SU-DHL-6 (cell line): ENCODE results near the gene DLX4.

ENCODE experiments used
- H2AFZ ChIP-seq: fragments of 200-600 bp; sonication (generic); 2 replicates; pipeline ENCODE4 v1.6.1; 2014; ENCODE audit warnings: low read depth, mild to moderate bottlenecking, moderate library complexity, mixed read lengths, antibody characterized with exemption, low read length; ENCODE audit not compliant: severe bottlenecking
- H3F3A ChIP-seq: fragments of 200-600 bp; shearing (Covaris generic); 2 replicates; pipeline ENCODE4 v1.6.0; 2016; ENCODE audit warnings: antibody characterized with exemption, mild to moderate bottlenecking; ENCODE audit not compliant: insufficient read depth
- H3K27ac ChIP-seq: fragments of 200-600 bp; sonication (generic); 2 replicates; pipeline ENCODE4 v1.5.1; 2016; ENCODE audit warnings: low read depth, mild to moderate bottlenecking, low read length, moderate library complexity, mixed read lengths
- H3K27me3 ChIP-seq: fragments of 200-600 bp; sonication (generic), shearing (Covaris generic); 2 replicates; pipeline ENCODE4 v1.6.0; 2014; ENCODE audit warnings: mild to moderate bottlenecking, low read length
- H3K36me3 ChIP-seq: fragments of 200-600 bp; sonication (generic); 2 replicates; pipeline ENCODE4 v1.6.1; 2014; ENCODE audit warnings: mild to moderate bottlenecking, low read length, mixed read lengths
- H3K4me2 ChIP-seq: fragments of 300-600, 200-600 bp; shearing (Covaris generic), sonication (generic); 2 replicates; pipeline ENCODE4 v1.6.0; 2014; ENCODE audit warnings: low read length, low read depth, mild to moderate bottlenecking; ENCODE audit not compliant: poor library complexity, severe bottlenecking
- H3K4me3 ChIP-seq: fragments of 200-600 bp; sonication (generic); 2 replicates; pipeline ENCODE4 v1.5.1; 2014; ENCODE audit warnings: antibody characterized with exemption, low read length, mild to moderate bottlenecking, mixed read lengths; ENCODE audit not compliant: insufficient read depth, poor library complexity, severe bottlenecking
- H3K79me2 ChIP-seq: fragments of 200-600 bp; sonication (generic); 2 replicates; pipeline ENCODE4 v1.6.1; 2014; ENCODE audit warnings: mild to moderate bottlenecking, low read length, moderate library complexity; ENCODE audit not compliant: insufficient read depth
- H3K9ac ChIP-seq: fragments of 200-600 bp; sonication (generic); 2 replicates; pipeline ENCODE4 v1.7.0; 2014; ENCODE audit warnings: mild to moderate bottlenecking, low read length
- H3K9me2 ChIP-seq: fragments of 200-600 bp; sonication (generic); replicated peaks from 2 replicates; pipeline ENCODE4 v1.6.1; 2014; ENCODE audit warnings: low read length; ENCODE audit not compliant: insufficient read depth
- H3K9me3 ChIP-seq: fragments of 200-600 bp; sonication (generic); 2 replicates; pipeline ENCODE4 v1.6.1; 2014; ENCODE audit warnings: low read length, mixed read lengths; ENCODE audit not compliant: insufficient read depth
- H4K20me1 ChIP-seq: fragments of 200-600 bp; sonication (generic); 2 replicates; pipeline ENCODE4 v1.6.1; 2014; ENCODE audit warnings: low read depth, mild to moderate bottlenecking, antibody characterized with exemption, low read length, moderate library complexity, mixed read lengths
- EZH2phosphoT487 ChIP-seq: fragments of 200-600 bp; sonication (generic), shearing (Covaris generic); conservative IDR thresholded peaks from 2 replicates; pipeline ENCODE4 v1.6.1; 2018; ENCODE audit warnings: mild to moderate bottlenecking, antibody characterized with exemption, low read length, moderate library complexity, mixed read lengths
- TF ChIP-seq, protein P1 (sequence below): fragments of 200-600 bp; sonication (generic); IDR thresholded peaks from one replicate; pipeline ENCODE4 v1.5.1; 2017; ENCODE audit warnings: antibody characterized with exemption, mild to moderate bottlenecking, low read length, moderate library complexity; ENCODE audit not compliant: insufficient read depth, poor library complexity, severe bottlenecking

DLX4 gene

DNA sequence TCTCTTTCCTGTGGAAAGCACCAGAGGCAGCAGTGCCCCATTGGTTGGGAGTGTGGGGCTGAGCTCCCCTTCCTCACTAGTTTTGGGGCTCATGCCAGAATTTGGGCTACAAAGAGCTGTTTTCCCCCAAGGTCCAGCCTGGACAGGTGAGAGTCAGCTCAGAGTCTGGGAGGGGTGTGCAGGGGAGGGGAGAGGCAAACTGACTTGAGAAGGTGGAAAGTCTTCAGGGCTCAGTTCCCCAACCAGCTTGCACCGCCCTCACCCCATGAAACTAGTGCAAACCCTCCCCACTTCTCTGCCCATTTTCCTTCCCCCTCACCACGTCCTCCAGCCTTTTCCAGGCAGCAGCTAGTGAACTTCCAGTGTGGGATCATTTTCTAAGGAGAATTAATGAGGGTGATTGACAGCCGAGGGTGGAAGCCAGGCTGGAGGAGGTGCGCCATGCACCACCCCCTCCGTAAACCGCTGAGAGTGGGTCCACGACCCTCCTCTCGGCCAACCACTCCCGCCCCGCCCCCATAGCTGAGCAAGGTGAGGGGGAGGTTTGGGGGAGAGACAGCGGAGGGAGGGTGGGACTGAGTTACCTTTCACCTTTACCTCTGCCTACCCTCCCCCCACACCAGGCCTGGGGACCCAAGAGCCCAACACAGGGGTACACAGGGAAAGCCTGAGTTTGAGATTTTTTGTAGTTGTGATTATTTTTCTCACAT, 6.2 kb upstream of the DLX4 start:
- H3K79me2 ChIP-seq: no peaks in the 10 kb centered on the region
- no peak overlapping the region for H2AFZ ChIP-seq
- H3K36me3 ChIP-seq: no peaks in the 10 kb centered on the region
- no peaks in the 10 kb centered on the region for H3K9me3 ChIP-seq
- H3K4me2 ChIP-seq: no peak overlapping the region
- no peaks in the 10 kb centered on the region for H3K27me3 ChIP-seq
- no peaks in the 10 kb centered on the region for H3K9me2 ChIP-seq
- no peak overlapping the region for H3K27ac ChIP-seq
- H4K20me1 ChIP-seq: no peaks in the 10 kb centered on the region
- H3F3A ChIP-seq: 0 out of 2 replicates have a peak, but pooled peaks cover under 1% of the 10 kb centered on the region
- TF ChIP-seq, protein P1, sequence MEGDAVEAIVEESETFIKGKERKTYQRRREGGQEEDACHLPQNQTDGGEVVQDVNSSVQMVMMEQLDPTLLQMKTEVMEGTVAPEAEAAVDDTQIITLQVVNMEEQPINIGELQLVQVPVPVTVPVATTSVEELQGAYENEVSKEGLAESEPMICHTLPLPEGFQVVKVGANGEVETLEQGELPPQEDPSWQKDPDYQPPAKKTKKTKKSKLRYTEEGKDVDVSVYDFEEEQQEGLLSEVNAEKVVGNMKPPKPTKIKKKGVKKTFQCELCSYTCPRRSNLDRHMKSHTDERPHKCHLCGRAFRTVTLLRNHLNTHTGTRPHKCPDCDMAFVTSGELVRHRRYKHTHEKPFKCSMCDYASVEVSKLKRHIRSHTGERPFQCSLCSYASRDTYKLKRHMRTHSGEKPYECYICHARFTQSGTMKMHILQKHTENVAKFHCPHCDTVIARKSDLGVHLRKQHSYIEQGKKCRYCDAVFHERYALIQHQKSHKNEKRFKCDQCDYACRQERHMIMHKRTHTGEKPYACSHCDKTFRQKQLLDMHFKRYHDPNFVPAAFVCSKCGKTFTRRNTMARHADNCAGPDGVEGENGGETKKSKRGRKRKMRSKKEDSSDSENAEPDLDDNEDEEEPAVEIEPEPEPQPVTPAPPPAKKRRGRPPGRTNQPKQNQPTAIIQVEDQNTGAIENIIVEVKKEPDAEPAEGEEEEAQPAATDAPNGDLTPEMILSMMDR: no peak
- TF ChIP-seq EZH2phosphoT487: no peak
- H3K4me3 ChIP-seq: no peak overlapping the region
- no peak overlapping the region for H3K9ac ChIP-seq

- Histone ChIP-seq H4K20me1 (no peaks in the 10 kb centered on the region), H3K9ac (no peak overlapping the region), H3K27ac (no peak overlapping the region), H3K9me3 (no peaks in the 10 kb centered on the region), H3K79me2 (no peaks in the 10 kb centered on the region), H3K36me3 (no peaks in the 10 kb centered on the region), H3K27me3 (no peaks in the 10 kb centered on the region), H3K9me2 (no peaks in the 10 kb centered on the region), H3F3A (0 out of 2 replicates have a peak, but pooled peaks cover 3% of the 10 kb centered on the region), H2AFZ (no peak overlapping the region), H3K4me3 (no peak overlapping the region), H3K4me2 (no peak overlapping the region)
- TF ChIP-seq EZH2phosphoT487: no peak
- TF ChIP-seq, protein P1: no peak
Observed at GRCh38 chr17:49963309-49963625, 5.7 kb upstream of the DLX4 start.

- no peaks in the 10 kb centered on the region for H3K27me3 ChIP-seq
- no peak overlapping the region for H3K4me2 ChIP-seq
- H3K9ac ChIP-seq: no peak overlapping the region
- 0 out of 2 replicates have a peak, but pooled peaks cover 3% of the 10 kb centered on the region for H3F3A ChIP-seq
- H3K27ac ChIP-seq: no peak overlapping the region
- no peaks in the 10 kb centered on the region for H3K36me3 ChIP-seq
- no peak overlapping the region for H3K4me3 ChIP-seq
- no peaks in the 10 kb centered on the region for H3K79me2 ChIP-seq
- H2AFZ ChIP-seq: no peak overlapping the region
- no peaks in the 10 kb centered on the region for H4K20me1 ChIP-seq
- H3K9me3 ChIP-seq: no peaks in the 10 kb centered on the region
- TF ChIP-seq, protein P1: no peak
- TF ChIP-seq EZH2phosphoT487: no peak
- no peaks in the 10 kb centered on the region for H3K9me2 ChIP-seq
Observed at GRCh38 chr17:49963626-49964302, 5.2 kb upstream of the DLX4 start.
